GM19023 (cell line): ENCODE results near the gene UBR7.
A peak's percentile ranks its signal among the peaks of the same experiment; 100 is the strongest.
"Not testable (repeated sequence)": the region's sequence is repeated elsewhere in the genome, so short reads cannot be mapped to it uniquely, and the experiment has no call there.

Source experiments
- ATAC-seq: cut with Tn5 transposase; IDR thresholded peaks from one replicate; pipeline ENCODE4 v1.9.1; 2021; ENCODE audit warnings: mild to moderate bottlenecking, moderate library complexity; ENCODE audit not compliant: unreplicated experiment

UBR7 gene

DNA sequence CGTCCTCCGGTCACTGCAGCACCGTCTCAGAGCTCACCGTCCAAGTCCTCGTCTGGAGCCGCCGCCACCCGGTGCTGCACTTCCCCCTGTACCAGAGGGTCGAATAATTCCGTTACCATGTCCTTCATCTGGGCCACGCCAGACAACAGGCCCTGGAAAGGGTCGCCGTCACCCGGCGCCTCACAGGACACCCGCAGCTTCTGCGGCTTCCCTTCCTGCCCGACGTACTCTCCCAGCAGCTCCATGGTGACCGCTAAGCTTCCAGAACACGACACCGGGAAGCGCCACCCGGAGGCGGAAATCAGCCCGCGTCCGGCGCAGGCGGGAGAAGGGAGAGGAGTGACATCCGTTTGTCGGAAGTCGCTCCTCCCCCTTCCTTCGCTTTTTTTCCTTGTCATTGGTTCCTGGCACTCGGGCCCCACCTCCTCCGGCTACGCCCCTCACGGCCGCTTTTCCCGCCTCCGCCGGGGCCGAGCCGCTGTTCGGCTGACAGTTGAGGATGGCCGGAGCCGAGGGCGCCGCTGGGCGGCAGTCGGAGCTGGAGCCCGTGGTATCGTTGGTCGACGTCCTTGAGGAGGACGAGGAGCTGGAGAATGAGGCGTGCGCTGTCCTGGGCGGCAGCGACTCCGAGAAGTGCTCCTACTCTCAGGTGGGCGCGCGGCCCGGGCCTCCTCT, at the start of gene UBR7, which contains the start of gene GON7:
Gene UBR7, plus strand, starts transcription at position 464 of the 675 bp plus-strand sequence. Its CDS starts 36 bp downstream, at position 500.
Gene GON7, minus strand, starts transcription at position 273 of the 675 bp plus-strand sequence. Its CDS starts 28 bp downstream, at position 245.
- peak; percentile 89 for ATAC-seq

GRCh38 chr14:93158349-93158748, 48.7 kb upstream of the UBR7 start:
- ATAC-seq: not testable (repeated sequence)

- ATAC-seq: not testable (repeated sequence)
These were observed 47.3 kb upstream of the UBR7 start for GRCh38 chr14:93159625-93160352.

GRCh38 chr14:93160353-93160801, 46.7 kb upstream of the UBR7 start:
- no peak for ATAC-seq

DNA sequence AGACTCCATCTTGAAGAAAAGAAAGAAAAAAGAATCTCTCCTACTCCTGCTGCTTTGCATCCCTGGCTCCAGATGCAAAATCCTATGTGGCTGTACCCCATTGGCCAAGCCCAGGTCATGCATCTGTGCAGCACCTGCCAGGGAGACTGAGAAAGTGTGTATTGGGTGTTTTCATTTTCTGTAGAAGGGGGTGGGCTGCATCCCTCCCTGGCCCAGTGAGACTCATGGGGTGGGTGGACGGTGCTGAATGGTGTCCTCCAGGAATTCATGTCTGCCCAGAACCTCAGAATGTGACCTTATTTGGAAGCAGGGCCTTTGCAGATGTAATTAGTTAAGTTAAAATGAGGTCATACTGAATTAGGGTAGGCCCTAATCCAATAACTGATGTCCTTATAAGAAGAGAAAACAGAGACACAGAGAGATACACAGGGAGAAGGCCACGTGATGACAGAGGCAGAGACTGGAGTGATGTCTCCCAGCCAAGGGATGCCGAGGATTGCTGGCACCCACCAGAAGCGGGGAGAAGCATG, 45.6 kb upstream of the UBR7 start:
- no peak for ATAC-seq

DNA sequence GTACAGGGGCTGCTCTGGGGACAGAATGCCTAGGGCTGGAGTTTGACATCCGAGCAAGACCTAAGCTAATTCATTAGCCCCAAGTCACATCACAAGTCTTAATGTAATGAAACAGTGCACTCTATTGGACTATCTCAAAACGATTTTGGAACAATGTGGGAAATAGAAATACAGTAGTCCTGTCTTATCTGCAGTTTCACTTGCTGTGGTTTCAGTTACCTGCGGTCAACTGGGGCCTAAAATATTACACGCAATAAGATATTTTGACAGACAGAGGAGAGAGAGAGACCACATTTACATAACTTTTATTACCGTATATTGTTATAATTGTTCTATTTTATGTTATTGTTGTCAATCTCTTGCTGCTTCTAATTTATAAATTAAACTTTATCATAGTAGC, 43.5 kb upstream of the UBR7 start:
- ATAC-seq: no peak

DNA sequence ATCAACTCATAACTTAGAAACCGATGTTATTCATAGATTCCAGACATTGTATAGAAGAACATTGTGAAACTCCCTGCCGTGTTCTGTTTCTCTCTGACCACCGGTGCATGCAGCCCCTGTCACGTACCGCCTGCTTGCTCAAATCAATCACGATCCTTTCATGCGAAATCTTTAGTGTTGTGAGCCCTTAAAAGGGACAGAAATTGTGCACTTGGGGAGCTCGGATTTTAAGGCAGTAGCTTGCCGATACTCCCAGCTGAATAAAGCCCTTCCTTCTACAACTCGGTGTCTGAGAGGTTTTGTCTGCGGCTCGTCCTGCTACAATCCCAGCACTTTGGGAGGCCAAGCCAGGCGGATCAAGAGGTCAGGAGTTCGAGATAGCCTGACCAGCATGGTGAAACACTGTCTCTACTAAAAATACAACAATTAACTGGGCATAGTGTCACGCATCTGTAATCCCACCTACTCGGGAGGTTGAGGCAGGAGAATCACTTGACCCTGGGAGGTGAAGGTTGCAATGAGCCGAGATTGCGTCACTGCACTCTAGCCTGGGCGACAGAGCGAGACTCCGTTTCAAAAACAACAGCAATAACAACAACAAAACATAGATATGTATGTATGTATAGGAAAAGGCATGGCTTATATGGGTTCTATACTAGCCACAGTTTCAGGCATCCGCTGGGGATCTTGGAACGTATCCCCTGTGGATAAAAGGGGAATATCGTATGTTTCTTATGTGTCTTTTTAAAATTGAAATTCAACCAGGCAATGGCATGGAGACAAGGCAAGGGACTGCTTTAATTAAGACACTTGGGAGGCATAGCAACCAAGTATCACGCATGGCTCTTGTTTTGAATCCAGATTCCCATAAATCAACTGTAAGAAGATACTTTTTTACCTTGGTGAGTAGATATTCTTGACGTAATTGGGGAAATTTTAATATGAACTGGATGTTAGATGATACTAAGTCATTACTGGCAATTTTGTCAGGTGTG, 41.5 kb upstream of the UBR7 start:
- ATAC-seq: not testable (repeated sequence)

GRCh38 chr14:93168610-93169009, 38.4 kb upstream of the UBR7 start:
- not testable (repeated sequence) for ATAC-seq

GRCh38 chr14:93169619-93170018, 37.4 kb upstream of the UBR7 start:
- not testable (repeated sequence) for ATAC-seq

- ATAC-seq: not testable (repeated sequence)
These were observed 36.9 kb upstream of the UBR7 start for GRCh38 chr14:93170141-93170540.

GRCh38 chr14:93171376-93171775, 35.7 kb upstream of the UBR7 start:
- no peak for ATAC-seq

- no peak for ATAC-seq
These were observed 33.1 kb upstream of the UBR7 start for GRCh38 chr14:93173943-93174395.

DNA sequence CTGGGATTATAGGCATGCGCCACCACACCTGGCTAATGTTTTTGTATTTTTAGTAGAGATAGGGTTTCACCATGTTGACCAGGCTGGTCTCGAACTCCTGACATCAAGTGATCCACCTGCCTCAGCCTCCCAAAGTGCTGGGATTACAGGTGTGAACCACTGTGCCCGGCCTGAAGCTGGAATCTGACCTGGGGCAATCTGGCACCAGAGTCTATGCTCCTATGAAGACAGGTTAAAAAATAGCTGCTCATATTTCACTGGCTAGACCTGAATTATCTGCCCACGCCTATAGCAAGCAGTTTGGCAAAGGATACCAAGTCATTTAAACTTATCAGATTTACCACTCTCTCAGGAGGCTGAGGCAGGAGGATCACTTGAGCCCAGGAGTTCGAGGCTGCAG, 32.3 kb upstream of the UBR7 start:
- ATAC-seq: not testable (repeated sequence)

- ATAC-seq: no peak
These were observed 31.6 kb upstream of the UBR7 start for GRCh38 chr14:93175492-93175891.

DNA sequence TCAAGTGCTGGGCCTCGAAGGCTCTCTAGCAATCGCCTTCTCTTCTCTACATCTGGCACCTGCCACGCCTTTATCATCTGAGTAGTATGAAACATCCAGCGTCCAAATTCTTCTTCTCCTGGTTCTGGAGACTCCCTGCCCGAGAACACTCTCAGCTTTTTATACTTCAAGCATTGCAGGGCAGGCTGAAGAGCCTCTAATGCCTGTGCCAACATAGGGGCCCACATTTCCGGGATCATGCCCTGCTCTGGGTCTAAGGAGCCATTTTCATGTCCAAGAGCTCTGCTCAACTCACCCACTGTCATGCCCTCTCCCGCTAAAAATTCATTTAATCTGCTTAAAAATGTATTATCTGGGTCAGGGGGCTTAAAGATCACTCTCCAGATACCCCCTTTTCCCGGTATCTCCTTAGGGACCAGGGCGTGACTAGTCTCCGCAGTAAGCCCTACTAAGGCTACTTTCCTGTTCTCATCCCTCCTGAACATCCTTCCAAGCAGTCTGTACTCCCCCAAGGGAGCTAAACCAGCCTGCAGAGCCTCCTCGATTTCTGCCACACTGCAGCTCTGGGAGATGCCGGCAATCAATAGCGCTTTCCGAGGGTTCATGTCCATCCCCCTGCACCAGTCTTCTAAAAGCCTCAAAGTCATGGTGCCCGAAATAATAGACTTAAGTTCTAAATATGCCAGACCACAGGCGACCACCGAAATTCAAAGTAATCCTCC, 23.3 kb upstream of the UBR7 start:
- ATAC-seq: no peak

DNA sequence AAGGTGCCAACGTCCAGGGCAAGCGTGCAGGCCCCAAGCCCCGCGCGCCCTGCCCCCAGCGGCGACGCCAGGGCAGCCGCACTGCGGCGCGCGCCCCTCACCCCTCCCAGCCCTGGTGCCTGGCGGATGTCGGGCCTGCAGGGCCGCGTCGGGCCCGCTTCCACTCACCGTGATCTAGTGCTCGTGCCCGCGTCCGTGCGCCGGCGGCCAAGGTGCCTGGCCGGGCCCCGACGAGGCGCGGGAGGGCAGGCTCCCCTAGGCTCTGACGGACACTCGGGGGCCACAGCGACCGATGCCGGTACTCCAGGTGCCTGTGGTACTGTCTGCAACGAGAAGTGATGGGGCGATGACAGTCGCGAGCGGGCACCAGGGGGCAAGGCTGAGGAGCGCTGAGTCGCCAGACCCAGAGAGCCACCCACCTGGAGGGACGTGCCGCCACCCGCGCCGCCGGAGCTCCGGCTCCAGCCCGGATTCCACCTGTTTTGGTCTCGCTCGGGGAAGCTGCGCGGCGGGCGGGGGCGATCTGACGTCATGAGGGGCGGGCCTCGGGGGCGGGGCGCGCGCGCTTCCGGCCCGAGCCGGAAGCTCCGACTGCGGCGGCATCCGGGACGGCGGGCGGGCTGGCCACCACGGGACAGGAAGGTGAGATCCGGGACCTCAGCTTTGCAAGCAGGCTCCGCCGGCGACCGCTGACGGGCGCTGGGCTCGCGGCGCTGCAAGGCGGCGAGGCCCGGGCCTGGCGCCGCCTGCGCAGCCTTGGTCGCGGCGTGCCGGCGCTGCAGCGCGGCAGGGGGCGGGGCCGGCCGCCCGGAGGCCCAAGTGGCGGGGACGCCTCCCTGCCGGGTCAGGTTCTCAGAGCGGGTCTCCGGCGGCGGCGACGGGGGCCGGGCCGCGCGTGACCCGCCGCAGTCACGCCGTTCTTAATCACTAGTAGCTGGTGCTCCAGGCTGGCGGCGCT, 22.4 kb upstream of the UBR7 start, which contains the start of the genes LYSET and MOAP1:
Gene LYSET, plus strand, starts transcription at position 927 of the 958 bp plus-strand sequence. CDS start 89 bp downstream, outside the sequence.
Gene MOAP1, minus strand, starts transcription at position 507 of the 958 bp plus-strand sequence. CDS start 655 bp downstream, outside the sequence.
- peak; percentile 82 for ATAC-seq

GRCh38 chr14:93185349-93185720, 21.7 kb upstream of the UBR7 start:
- ATAC-seq: peak; percentile 4

DNA sequence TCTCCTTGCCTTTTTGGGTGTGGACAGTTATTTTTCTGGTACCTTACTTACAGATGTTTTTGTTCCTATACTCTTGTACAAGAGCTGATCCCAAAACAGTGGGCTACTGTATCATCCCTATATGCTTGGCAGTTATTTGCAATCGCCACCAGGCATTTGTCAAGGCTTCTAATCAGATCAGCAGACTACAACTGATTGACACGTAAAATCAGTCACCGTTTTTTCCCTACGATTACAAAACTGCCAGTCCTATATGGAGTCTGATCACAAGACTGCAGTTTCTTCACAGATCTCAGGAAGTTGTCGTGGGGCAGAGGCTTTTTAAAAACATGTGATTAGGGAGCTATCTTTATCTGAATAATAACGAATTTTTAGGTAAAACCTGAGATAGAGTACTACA, 20.6 kb upstream of the UBR7 start:
- no peak for ATAC-seq
